ENCODE data around the gene RASSF4. TPM values are rescaled to one million over a fixed set of nuclear protein-coding genes. Genes with fewer than 3 reads are reported as not detected.

Gene RASSF4
- total and polyA plus RNA-seq, 4 donors: 8.2 to 26.9 (median 12.4) TPM

DNA sequence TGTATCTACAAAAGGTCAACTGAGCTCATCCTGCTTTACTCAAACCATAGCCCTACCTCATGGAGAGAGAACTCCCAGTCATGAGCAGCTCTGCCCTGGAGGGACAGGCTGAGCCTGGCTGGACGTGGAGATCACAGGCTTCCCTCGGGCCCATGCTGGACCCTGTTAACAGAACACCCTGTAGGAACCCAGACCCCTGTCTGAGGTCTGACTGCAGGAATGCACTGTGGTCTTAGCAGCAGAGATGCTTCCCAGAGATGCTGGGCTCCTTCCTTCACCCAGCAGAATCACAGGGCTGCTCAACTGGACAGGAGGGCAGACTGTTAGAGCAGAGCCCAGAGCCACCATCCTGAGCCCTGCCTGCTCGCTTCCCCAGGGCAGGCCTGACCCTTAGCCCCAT lies 47.7 kb upstream of the RASSF4 start:
- WGBS: 86% methylated on average over 3 of the region's 3 CpGs

DNA sequence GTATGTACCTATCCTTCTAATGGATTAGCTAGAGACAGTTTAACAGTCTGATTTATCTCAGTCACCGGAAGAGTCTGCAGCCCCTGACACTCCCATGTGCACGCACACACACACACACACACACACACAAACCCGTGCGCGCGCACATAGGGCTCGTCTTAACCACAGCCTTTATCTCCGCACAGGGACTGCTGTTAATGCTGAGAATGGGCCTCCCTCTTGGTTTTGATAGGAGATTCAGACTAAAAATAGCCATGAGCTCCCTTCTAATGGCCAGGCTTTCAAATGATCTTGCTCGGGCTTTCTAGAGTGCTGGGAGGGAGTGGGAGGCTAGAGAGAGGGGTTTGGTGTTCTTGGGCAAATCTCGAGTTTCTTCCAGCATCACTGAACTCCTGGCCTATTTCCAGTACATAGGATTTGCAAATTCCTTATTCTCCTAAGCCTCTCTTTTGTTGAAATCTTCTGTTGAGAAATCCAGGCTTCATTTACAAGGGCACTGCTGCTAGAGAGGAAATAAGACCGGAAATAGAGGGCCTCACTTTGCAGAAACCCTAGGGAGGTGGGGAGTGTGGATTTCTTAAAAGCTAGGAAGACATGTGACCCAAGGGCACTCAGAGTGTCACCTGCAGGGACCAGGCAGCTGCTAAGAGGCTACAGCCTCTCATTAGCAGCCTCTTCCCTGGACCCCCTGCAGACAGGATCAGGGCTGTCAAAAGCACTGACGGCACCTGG lies 46.1 kb upstream of the RASSF4 start:
- H3K9ac ChIP-seq (ENCODE audit: low read depth in 1 of 2, low read length in 2 of 2): no peak overlapping the region
- no peak overlapping the region for H3K4me3 ChIP-seq (ENCODE audit: low read depth in 1 of 3, low read length in 3 of 3)
- TF ChIP-seq EGR1 (IDR thresholded peaks at IDR 0.05; ENCODE audit: low read depth in 2 of 2) (no peak), SP1 (IDR thresholded peaks at IDR 0.05) (no peak), GABPA (IDR thresholded peaks at IDR 0.05 in 1 of 2, conservative IDR thresholded peaks at IDR 0.05 in 1 of 2) (no peak)
- no peaks in the 10 kb centered on the region for H3K36me3 ChIP-seq (ENCODE audit: control insufficient read depth in 4 of 4, insufficient read depth in 3 of 4, low read depth in 1 of 4, low read length in 3 of 4)
- H3K27ac ChIP-seq (ENCODE audit: low read depth in 1 of 2, low read length in 2 of 2): no peak overlapping the region
- peaks cover 3 to 12% (median 8%) of the 10 kb centered on the region in 4 donors for H3K4me1 ChIP-seq (ENCODE audit: control insufficient read depth in 4 of 4, insufficient read depth in 4 of 4, low read length in 3 of 4)
- no peak for DNase-seq (ENCODE audit: low spot score)
- WGBS: 73% methylated on average over 12 of the region's 12 CpGs
- no peaks in the 10 kb centered on the region for H3K9me3 ChIP-seq (ENCODE audit: control insufficient read depth in 4 of 4, low read length in 3 of 4)
- no peaks in the 10 kb centered on the region for H3K27me3 ChIP-seq (ENCODE audit: control insufficient read depth in 4 of 4, insufficient read depth in 4 of 4, low read length in 3 of 4)

More for the DNA sequence above, 47.7 kb upstream of the RASSF4 start:
- TF ChIP-seq FOXA1 (IDR thresholded peaks at IDR 0.05) (no peak), JUND (IDR thresholded peaks at IDR 0.05) (no peak), ATF3 (IDR thresholded peaks at IDR 0.05) (no peak), EGR1 (IDR thresholded peaks at IDR 0.05; ENCODE audit: low read depth in 2 of 2) (no peak), SP1 (IDR thresholded peaks at IDR 0.05) (no peak), GABPA (IDR thresholded peaks at IDR 0.05 in 1 of 2, conservative IDR thresholded peaks at IDR 0.05 in 1 of 2) (no peak), RAD21 (IDR thresholded peaks at IDR 0.05) (no peak), FOXA2 (IDR thresholded peaks at IDR 0.05) (no peak), RXRA (IDR thresholded peaks at IDR 0.05) (no peak), HNF4G (IDR thresholded peaks at IDR 0.05) (no peak), YY1 (IDR thresholded peaks at IDR 0.05) (no peak)
- TF ChIP-seq, protein P1, sequence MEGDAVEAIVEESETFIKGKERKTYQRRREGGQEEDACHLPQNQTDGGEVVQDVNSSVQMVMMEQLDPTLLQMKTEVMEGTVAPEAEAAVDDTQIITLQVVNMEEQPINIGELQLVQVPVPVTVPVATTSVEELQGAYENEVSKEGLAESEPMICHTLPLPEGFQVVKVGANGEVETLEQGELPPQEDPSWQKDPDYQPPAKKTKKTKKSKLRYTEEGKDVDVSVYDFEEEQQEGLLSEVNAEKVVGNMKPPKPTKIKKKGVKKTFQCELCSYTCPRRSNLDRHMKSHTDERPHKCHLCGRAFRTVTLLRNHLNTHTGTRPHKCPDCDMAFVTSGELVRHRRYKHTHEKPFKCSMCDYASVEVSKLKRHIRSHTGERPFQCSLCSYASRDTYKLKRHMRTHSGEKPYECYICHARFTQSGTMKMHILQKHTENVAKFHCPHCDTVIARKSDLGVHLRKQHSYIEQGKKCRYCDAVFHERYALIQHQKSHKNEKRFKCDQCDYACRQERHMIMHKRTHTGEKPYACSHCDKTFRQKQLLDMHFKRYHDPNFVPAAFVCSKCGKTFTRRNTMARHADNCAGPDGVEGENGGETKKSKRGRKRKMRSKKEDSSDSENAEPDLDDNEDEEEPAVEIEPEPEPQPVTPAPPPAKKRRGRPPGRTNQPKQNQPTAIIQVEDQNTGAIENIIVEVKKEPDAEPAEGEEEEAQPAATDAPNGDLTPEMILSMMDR (IDR thresholded peaks at IDR 0.05; ENCODE audit: low read depth, low read length, missing input control): no peak
- TF ChIP-seq, protein P2, sequence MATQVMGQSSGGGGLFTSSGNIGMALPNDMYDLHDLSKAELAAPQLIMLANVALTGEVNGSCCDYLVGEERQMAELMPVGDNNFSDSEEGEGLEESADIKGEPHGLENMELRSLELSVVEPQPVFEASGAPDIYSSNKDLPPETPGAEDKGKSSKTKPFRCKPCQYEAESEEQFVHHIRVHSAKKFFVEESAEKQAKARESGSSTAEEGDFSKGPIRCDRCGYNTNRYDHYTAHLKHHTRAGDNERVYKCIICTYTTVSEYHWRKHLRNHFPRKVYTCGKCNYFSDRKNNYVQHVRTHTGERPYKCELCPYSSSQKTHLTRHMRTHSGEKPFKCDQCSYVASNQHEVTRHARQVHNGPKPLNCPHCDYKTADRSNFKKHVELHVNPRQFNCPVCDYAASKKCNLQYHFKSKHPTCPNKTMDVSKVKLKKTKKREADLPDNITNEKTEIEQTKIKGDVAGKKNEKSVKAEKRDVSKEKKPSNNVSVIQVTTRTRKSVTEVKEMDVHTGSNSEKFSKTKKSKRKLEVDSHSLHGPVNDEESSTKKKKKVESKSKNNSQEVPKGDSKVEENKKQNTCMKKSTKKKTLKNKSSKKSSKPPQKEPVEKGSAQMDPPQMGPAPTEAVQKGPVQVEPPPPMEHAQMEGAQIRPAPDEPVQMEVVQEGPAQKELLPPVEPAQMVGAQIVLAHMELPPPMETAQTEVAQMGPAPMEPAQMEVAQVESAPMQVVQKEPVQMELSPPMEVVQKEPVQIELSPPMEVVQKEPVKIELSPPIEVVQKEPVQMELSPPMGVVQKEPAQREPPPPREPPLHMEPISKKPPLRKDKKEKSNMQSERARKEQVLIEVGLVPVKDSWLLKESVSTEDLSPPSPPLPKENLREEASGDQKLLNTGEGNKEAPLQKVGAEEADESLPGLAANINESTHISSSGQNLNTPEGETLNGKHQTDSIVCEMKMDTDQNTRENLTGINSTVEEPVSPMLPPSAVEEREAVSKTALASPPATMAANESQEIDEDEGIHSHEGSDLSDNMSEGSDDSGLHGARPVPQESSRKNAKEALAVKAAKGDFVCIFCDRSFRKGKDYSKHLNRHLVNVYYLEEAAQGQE (IDR thresholded peaks at IDR 0.05): no peak
- Histone ChIP-seq H3K9me3 (ENCODE audit: control insufficient read depth in 4 of 4, low read length in 3 of 4) (no peaks in the 10 kb centered on the region), H3K27me3 (ENCODE audit: control insufficient read depth in 4 of 4, insufficient read depth in 4 of 4, low read length in 3 of 4) (no peaks in the 10 kb centered on the region), H3K4me1 (ENCODE audit: control insufficient read depth in 4 of 4, insufficient read depth in 4 of 4, low read length in 3 of 4) (peaks cover 3 to 12% (median 8%) of the 10 kb centered on the region in 4 donors), H3K9ac (ENCODE audit: low read depth in 1 of 2, low read length in 2 of 2) (no peak overlapping the region), H3K27ac (ENCODE audit: low read depth in 1 of 2, low read length in 2 of 2) (no peak overlapping the region), H3K36me3 (ENCODE audit: control insufficient read depth in 4 of 4, insufficient read depth in 3 of 4, low read depth in 1 of 4, low read length in 3 of 4) (no peaks in the 10 kb centered on the region), H3K4me3 (ENCODE audit: low read depth in 1 of 3, low read length in 3 of 3) (no peak overlapping the region)
- no peak for DNase-seq (ENCODE audit: low spot score)
